ENCODE measurements around the gene NIT2.
"Not testable (repeated sequence)": the region's sequence is repeated elsewhere in the genome, so short reads cannot be mapped to it uniquely, and the experiment has no call there.

Gene NIT2

GRCh38 chr3:100334488-100335351, at the start of gene NIT2:
TSS of gene NIT2 (plus strand) at chr3:100334757. CDS start at chr3:100334792, 35 bp downstream.
- H3K4me3 Mint-ChIP-seq = peak within 1 kb of the TSS; percentile 98
- H3K9me3 Mint-ChIP-seq = no peaks in the 10 kb centered on the region
- H3K27ac Mint-ChIP-seq = peak within 1 kb of the TSS; percentile 99
- no peaks in the 10 kb centered on the region for H3K27me3 Mint-ChIP-seq
- H3K36me3 Mint-ChIP-seq (ENCODE audit: low read depth) = peaks cover 17% of the 10 kb centered on the region
- H3K4me1 Mint-ChIP-seq (ENCODE audit: low read depth) = peaks cover 25% of the 10 kb centered on the region

GRCh38 chr3:100288288-100288894, 46.2 kb upstream of the NIT2 start:
- Mint-ChIP-seq H3K27me3 (no peaks in the 10 kb centered on the region), H3K9me3 (no peaks in the 10 kb centered on the region), H3K4me1 (ENCODE audit: low read depth) (no peaks in the 10 kb centered on the region), H3K27ac (no peak overlapping the region), H3K36me3 (ENCODE audit: low read depth) (peaks cover 14% of the 10 kb centered on the region), H3K4me3 (no peak overlapping the region)

GRCh38 chr3:100289339-100289738, 45.2 kb upstream of the NIT2 start:
- Mint-ChIP-seq H3K9me3 (no peaks in the 10 kb centered on the region), H3K4me3 (no peak overlapping the region)

GRCh38 chr3:100295089-100295488, 39.5 kb upstream of the NIT2 start:
- H3K36me3 Mint-ChIP-seq (ENCODE audit: low read depth) = peaks cover 29% of the 10 kb centered on the region
- H3K9me3 Mint-ChIP-seq = no peaks in the 10 kb centered on the region
- H3K27ac Mint-ChIP-seq = no peak overlapping the region
- no peak overlapping the region for H3K4me3 Mint-ChIP-seq
- no peaks in the 10 kb centered on the region for H3K4me1 Mint-ChIP-seq (ENCODE audit: low read depth)
- no peaks in the 10 kb centered on the region for H3K27me3 Mint-ChIP-seq

More at GRCh38 chr3:100289339-100289738, 45.2 kb upstream of the NIT2 start:
- Mint-ChIP-seq H3K27ac (no peak overlapping the region), H3K4me1 (ENCODE audit: low read depth) (no peaks in the 10 kb centered on the region), H3K27me3 (no peaks in the 10 kb centered on the region), H3K36me3 (ENCODE audit: low read depth) (peaks cover 12% of the 10 kb centered on the region)

GRCh38 chr3:100297784-100298183, 36.8 kb upstream of the NIT2 start:
- H3K27ac Mint-ChIP-seq = no peak overlapping the region

GRCh38 chr3:100299016-100299415, 35.5 kb upstream of the NIT2 start:
- H3K27ac Mint-ChIP-seq = no peak overlapping the region
- no peaks in the 10 kb centered on the region for H3K4me1 Mint-ChIP-seq (ENCODE audit: low read depth)
- no peaks in the 10 kb centered on the region for H3K9me3 Mint-ChIP-seq
- H3K36me3 Mint-ChIP-seq (ENCODE audit: low read depth) = peaks cover 43% of the 10 kb centered on the region
- no peak overlapping the region for H3K4me3 Mint-ChIP-seq
- H3K27me3 Mint-ChIP-seq = no peaks in the 10 kb centered on the region

More at GRCh38 chr3:100297784-100298183, 36.8 kb upstream of the NIT2 start:
- H3K9me3 Mint-ChIP-seq = no peaks in the 10 kb centered on the region
- H3K27me3 Mint-ChIP-seq = no peaks in the 10 kb centered on the region
- no peaks in the 10 kb centered on the region for H3K4me1 Mint-ChIP-seq (ENCODE audit: low read depth)
- peaks cover 40% of the 10 kb centered on the region for H3K36me3 Mint-ChIP-seq (ENCODE audit: low read depth)
- H3K4me3 Mint-ChIP-seq = no peak overlapping the region

- H3K27me3 Mint-ChIP-seq = no peaks in the 10 kb centered on the region
- H3K27ac Mint-ChIP-seq = no peak overlapping the region
- peaks cover 23% of the 10 kb centered on the region for H3K36me3 Mint-ChIP-seq (ENCODE audit: low read depth)
- no peaks in the 10 kb centered on the region for H3K4me1 Mint-ChIP-seq (ENCODE audit: low read depth)
- H3K9me3 Mint-ChIP-seq = no peaks in the 10 kb centered on the region
- no peak overlapping the region for H3K4me3 Mint-ChIP-seq
These were observed 27.9 kb upstream of the NIT2 start for GRCh38 chr3:100306695-100307094.

GRCh38 chr3:100310355-100310965, 24.1 kb upstream of the NIT2 start:
- Mint-ChIP-seq H3K4me3 (no peak overlapping the region), H3K27ac (no peak overlapping the region), H3K27me3 (no peaks in the 10 kb centered on the region), H3K36me3 (ENCODE audit: low read depth) (peaks cover 18% of the 10 kb centered on the region), H3K4me1 (ENCODE audit: low read depth) (no peaks in the 10 kb centered on the region), H3K9me3 (no peaks in the 10 kb centered on the region)

GRCh38 chr3:100311011-100311410, 23.5 kb upstream of the NIT2 start:
- H3K4me3 Mint-ChIP-seq = no peak overlapping the region
- H3K9me3 Mint-ChIP-seq = no peaks in the 10 kb centered on the region
- no peaks in the 10 kb centered on the region for H3K4me1 Mint-ChIP-seq (ENCODE audit: low read depth)
- H3K27me3 Mint-ChIP-seq = no peaks in the 10 kb centered on the region
- H3K27ac Mint-ChIP-seq = no peak overlapping the region
- H3K36me3 Mint-ChIP-seq (ENCODE audit: low read depth) = peaks cover 21% of the 10 kb centered on the region

- Mint-ChIP-seq H3K9me3 (no peaks in the 10 kb centered on the region), H3K4me1 (ENCODE audit: low read depth) (peaks cover 17% of the 10 kb centered on the region), H3K4me3 (no peak overlapping the region), H3K27me3 (no peaks in the 10 kb centered on the region), H3K36me3 (ENCODE audit: low read depth) (peaks cover 13% of the 10 kb centered on the region), H3K27ac (no peak overlapping the region)
These were observed 17.9 kb upstream of the NIT2 start for GRCh38 chr3:100316641-100317069.

GRCh38 chr3:100317912-100318311, 16.6 kb upstream of the NIT2 start:
- peaks cover 13% of the 10 kb centered on the region for H3K36me3 Mint-ChIP-seq (ENCODE audit: low read depth)
- no peak overlapping the region for H3K27ac Mint-ChIP-seq
- H3K27me3 Mint-ChIP-seq = no peaks in the 10 kb centered on the region
- H3K9me3 Mint-ChIP-seq = no peaks in the 10 kb centered on the region
- H3K4me1 Mint-ChIP-seq (ENCODE audit: low read depth) = peaks cover 17% of the 10 kb centered on the region
- no peak overlapping the region for H3K4me3 Mint-ChIP-seq

- Mint-ChIP-seq H3K4me3 (no peak overlapping the region), H3K36me3 (ENCODE audit: low read depth) (peaks cover 9% of the 10 kb centered on the region), H3K4me1 (ENCODE audit: low read depth) (peaks cover 17% of the 10 kb centered on the region), H3K9me3 (no peaks in the 10 kb centered on the region), H3K27me3 (no peaks in the 10 kb centered on the region), H3K27ac (no peak overlapping the region)
These were observed 14.6 kb upstream of the NIT2 start for GRCh38 chr3:100319951-100320350.

GRCh38 chr3:100324044-100324443, 10.5 kb upstream of the NIT2 start:
- H3K4me1 Mint-ChIP-seq (ENCODE audit: low read depth) = no peaks in the 10 kb centered on the region
- H3K4me3 Mint-ChIP-seq = no peak overlapping the region
- peaks cover 6% of the 10 kb centered on the region for H3K9me3 Mint-ChIP-seq
- H3K27ac Mint-ChIP-seq = no peak overlapping the region
- H3K27me3 Mint-ChIP-seq = no peaks in the 10 kb centered on the region
- H3K36me3 Mint-ChIP-seq (ENCODE audit: low read depth) = peaks cover 22% of the 10 kb centered on the region

GRCh38 chr3:100325827-100326226, 8.7 kb upstream of the NIT2 start:
- Mint-ChIP-seq H3K9me3 (peaks cover 6% of the 10 kb centered on the region), H3K27ac (no peak overlapping the region), H3K27me3 (no peaks in the 10 kb centered on the region), H3K4me1 (ENCODE audit: low read depth) (no peaks in the 10 kb centered on the region), H3K4me3 (no peak overlapping the region), H3K36me3 (ENCODE audit: low read depth) (peaks cover 15% of the 10 kb centered on the region)

- H3K27me3 Mint-ChIP-seq; H3K9me3 Mint-ChIP-seq; H3K4me1 Mint-ChIP-seq (ENCODE audit: low read depth): not testable (repeated sequence)
These were observed 7.2 kb upstream of the NIT2 start for GRCh38 chr3:100327377-100327776.

More at GRCh38 chr3:100327377-100327776, 7.2 kb upstream of the NIT2 start:
- not testable (repeated sequence) for H3K27ac Mint-ChIP-seq, H3K4me3 Mint-ChIP-seq
- H3K36me3 Mint-ChIP-seq (ENCODE audit: low read depth) = peaks cover 15% of the 10 kb centered on the region
